ENCODE results near the gene INTS3.
"Not testable (repeated sequence)": the region's sequence is repeated elsewhere in the genome, so short reads cannot be mapped to it uniquely, and the experiment has no call there.

Gene INTS3

GRCh38 chr1:153754266-153754665 is 26.4 kb downstream of the INTS3 start:
- Mint-ChIP-seq H3K27ac (no peak overlapping the region), H3K27me3 (no peaks in the 10 kb centered on the region), H3K9me3 (no peaks in the 10 kb centered on the region), H3K4me3 (no peak overlapping the region), H3K4me1 (peaks cover 12% of the 10 kb centered on the region), H3K36me3 (peaks cover 32% of the 10 kb centered on the region)
- ATAC-seq (ENCODE audit: low read depth) (no peak), DNase-seq (ENCODE audit: low spot score in 2 of 2) (no peak)

- Mint-ChIP-seq H3K27ac (no peak overlapping the region), H3K9me3 (no peaks in the 10 kb centered on the region), H3K27me3 (no peaks in the 10 kb centered on the region), H3K36me3 (peaks cover 25% of the 10 kb centered on the region), H3K4me1 (no peaks in the 10 kb centered on the region), H3K4me3 (no peak overlapping the region)
- ATAC-seq (ENCODE audit: low read depth): no peak
- DNase-seq (ENCODE audit: low spot score in 2 of 2): no peak
These were observed 32.6 kb downstream of the INTS3 start for GRCh38 chr1:153760440-153760839.

- DNase-seq (ENCODE audit: low spot score in 2 of 2): no peak
- Mint-ChIP-seq H3K27ac (no peak overlapping the region), H3K4me1 (no peaks in the 10 kb centered on the region), H3K4me3 (no peak overlapping the region), H3K27me3 (no peaks in the 10 kb centered on the region), H3K9me3 (no peaks in the 10 kb centered on the region), H3K36me3 (peaks cover 29% of the 10 kb centered on the region)
- ATAC-seq (ENCODE audit: low read depth): no peak
These were observed 35.7 kb downstream of the INTS3 start for GRCh38 chr1:153763365-153764225.

GRCh38 chr1:153764310-153764709 is 36.5 kb downstream of the INTS3 start:
- H3K36me3 Mint-ChIP-seq: peaks cover 31% of the 10 kb centered on the region
- DNase-seq (ENCODE audit: low spot score in 2 of 2) (no peak), ATAC-seq (ENCODE audit: low read depth) (no peak)
- no peaks in the 10 kb centered on the region for H3K27me3 Mint-ChIP-seq
- H3K4me3 Mint-ChIP-seq: no peak overlapping the region
- H3K9me3 Mint-ChIP-seq: no peaks in the 10 kb centered on the region
- H3K27ac Mint-ChIP-seq: no peak overlapping the region
- no peaks in the 10 kb centered on the region for H3K4me1 Mint-ChIP-seq

GRCh38 chr1:153766663-153767062 is 38.8 kb downstream of the INTS3 start:
- DNase-seq (ENCODE audit: low spot score in 2 of 2); H3K9me3 Mint-ChIP-seq; ATAC-seq (ENCODE audit: low read depth); H3K4me1 Mint-ChIP-seq; H3K4me3 Mint-ChIP-seq; H3K27me3 Mint-ChIP-seq; H3K27ac Mint-ChIP-seq: not testable (repeated sequence)
- H3K36me3 Mint-ChIP-seq: peaks cover 27% of the 10 kb centered on the region

DNA sequence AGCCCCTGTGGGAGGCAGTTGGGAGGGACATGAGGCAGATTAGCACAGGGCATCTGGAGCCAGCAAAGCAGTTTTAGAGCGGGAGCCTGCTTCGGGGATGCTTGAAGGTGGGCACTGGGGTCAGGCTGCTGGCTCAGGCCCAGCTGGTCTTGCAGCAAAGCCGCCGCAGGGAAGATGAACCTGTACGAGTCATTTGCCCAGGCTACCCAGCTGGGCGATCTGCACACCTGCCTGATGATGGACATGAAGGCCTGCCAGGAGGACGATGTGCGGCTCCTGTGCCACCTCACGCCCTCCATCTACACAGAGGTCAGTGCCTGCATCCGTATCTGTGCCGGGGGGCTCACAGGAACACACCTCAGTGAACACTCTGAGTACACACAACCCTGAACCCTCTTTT is 39.7 kb downstream of the INTS3 start:
- H3K9me3 Mint-ChIP-seq: no peaks in the 10 kb centered on the region
- DNase-seq (ENCODE audit: low spot score in 2 of 2) (no peak), ATAC-seq (ENCODE audit: low read depth) (no peak)
- no peaks in the 10 kb centered on the region for H3K27me3 Mint-ChIP-seq
- H3K4me3 Mint-ChIP-seq: no peak overlapping the region
- peaks cover 7% of the 10 kb centered on the region for H3K4me1 Mint-ChIP-seq
- H3K36me3 Mint-ChIP-seq: peaks cover 26% of the 10 kb centered on the region
- H3K27ac Mint-ChIP-seq: no peak overlapping the region

- no peak for DNase-seq (ENCODE audit: low spot score in 2 of 2)
- Mint-ChIP-seq H3K36me3 (peaks cover 24% of the 10 kb centered on the region), H3K27me3 (no peaks in the 10 kb centered on the region), H3K4me3 (no peak overlapping the region), H3K9me3 (no peaks in the 10 kb centered on the region), H3K27ac (no peak overlapping the region), H3K4me1 (peaks cover 7% of the 10 kb centered on the region)
- ATAC-seq (ENCODE audit: low read depth): no peak
These were observed 40.7 kb downstream of the INTS3 start for GRCh38 chr1:153768316-153769181.

GRCh38 chr1:153769221-153769620 is 41.4 kb downstream of the INTS3 start:
- Mint-ChIP-seq H3K4me3 (no peak overlapping the region), H3K27me3 (no peaks in the 10 kb centered on the region), H3K36me3 (peaks cover 23% of the 10 kb centered on the region), H3K9me3 (no peaks in the 10 kb centered on the region), H3K4me1 (peaks cover 10% of the 10 kb centered on the region), H3K27ac (no peak overlapping the region)
- no peak for DNase-seq (ENCODE audit: low spot score in 2 of 2)
- ATAC-seq (ENCODE audit: low read depth): no peak

DNA sequence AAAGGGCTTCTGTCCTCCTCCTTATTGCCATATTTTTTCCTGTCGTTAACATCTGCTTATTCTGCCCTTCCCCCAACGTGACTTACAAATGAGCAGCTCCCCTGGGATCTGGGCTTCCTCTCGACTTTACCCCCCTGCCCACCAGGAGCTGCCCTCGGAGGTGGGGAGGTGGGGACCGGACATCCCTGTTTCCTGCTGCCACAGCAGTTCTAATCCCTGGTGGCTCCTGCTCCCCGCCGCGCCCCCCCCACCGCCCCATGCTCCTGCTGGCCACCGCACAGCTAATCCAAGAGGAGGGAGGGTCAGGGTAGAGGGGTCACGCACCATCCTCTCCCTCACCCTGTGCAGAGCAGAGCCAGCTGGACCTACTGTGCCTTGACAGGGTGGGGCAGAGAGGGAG is 42.9 kb downstream of the INTS3 start:
- Mint-ChIP-seq H3K4me1 (peaks cover 10% of the 10 kb centered on the region), H3K4me3 (no peak overlapping the region), H3K27ac (no peak overlapping the region), H3K36me3 (peaks cover 21% of the 10 kb centered on the region), H3K27me3 (no peaks in the 10 kb centered on the region), H3K9me3 (no peaks in the 10 kb centered on the region)
- no peak for DNase-seq (ENCODE audit: low spot score in 2 of 2)
- ATAC-seq (ENCODE audit: low read depth): no peak

GRCh38 chr1:153771261-153771660 is 43.4 kb downstream of the INTS3 start:
- no peak for DNase-seq (ENCODE audit: low spot score in 2 of 2)
- H3K27ac Mint-ChIP-seq: no peak overlapping the region

GRCh38 chr1:153771841-153772593 is 44.2 kb downstream of the INTS3 start:
- no peak overlapping the region for H3K27ac Mint-ChIP-seq
- no peak for DNase-seq (ENCODE audit: low spot score in 2 of 2)
- peaks cover 20% of the 10 kb centered on the region for H3K36me3 Mint-ChIP-seq
- no peak for ATAC-seq (ENCODE audit: low read depth)
- no peaks in the 10 kb centered on the region for H3K27me3 Mint-ChIP-seq
- no peak overlapping the region for H3K4me3 Mint-ChIP-seq
- H3K4me1 Mint-ChIP-seq: peaks cover 17% of the 10 kb centered on the region
- H3K9me3 Mint-ChIP-seq: no peaks in the 10 kb centered on the region

More at GRCh38 chr1:153771261-153771660, 43.4 kb downstream of the INTS3 start:
- no peak for ATAC-seq (ENCODE audit: low read depth)
- Mint-ChIP-seq H3K36me3 (peaks cover 20% of the 10 kb centered on the region), H3K4me3 (no peak overlapping the region), H3K4me1 (peaks cover 12% of the 10 kb centered on the region), H3K9me3 (no peaks in the 10 kb centered on the region), H3K27me3 (no peaks in the 10 kb centered on the region)

- no peak overlapping the region for H3K4me3 Mint-ChIP-seq
- DNase-seq (ENCODE audit: low spot score in 2 of 2): no peak
- no peaks in the 10 kb centered on the region for H3K9me3 Mint-ChIP-seq
- H3K27me3 Mint-ChIP-seq: no peaks in the 10 kb centered on the region
- ATAC-seq (ENCODE audit: low read depth): no peak
- H3K4me1 Mint-ChIP-seq: peaks cover 22% of the 10 kb centered on the region
- peaks cover 11% of the 10 kb centered on the region for H3K36me3 Mint-ChIP-seq
- H3K27ac Mint-ChIP-seq: no peak overlapping the region
These were observed 45.5 kb downstream of the INTS3 start for GRCh38 chr1:153773096-153773921.

GRCh38 chr1:153774026-153774595 is 46.3 kb downstream of the INTS3 start:
- Mint-ChIP-seq H3K36me3 (peaks cover 8% of the 10 kb centered on the region), H3K4me1 (peaks cover 22% of the 10 kb centered on the region), H3K27ac (no peak overlapping the region), H3K4me3 (no peak overlapping the region), H3K9me3 (no peaks in the 10 kb centered on the region), H3K27me3 (no peaks in the 10 kb centered on the region)
- no peak for ATAC-seq (ENCODE audit: low read depth)
- DNase-seq (ENCODE audit: low spot score in 2 of 2): no peak

All from memory B cell (primary cell).